Activated naive CD8-positive, alpha-beta T cell treated with anti-CD3 and anti-CD28 coated beads, Interleukin-2, amount 50 U/mL, for 24 hours (primary cell): ENCODE measurements around the gene SETD2.

Experiments used
- ATAC-seq: fragments of 150-1000 bp; cut with Tn5 transposase; one replicate; pipeline ENCODE4 v1.10.0; 2021
- DNase-seq: peaks from one replicate; pipeline ENCODE4 v3.0.0; 2021
- H3K27ac Mint-ChIP-seq: one replicate; pipeline ENCODE4 v1.8.0; 2021; ENCODE audit warnings: mild to moderate bottlenecking, mixed read lengths
- H3K27me3 Mint-ChIP-seq: one replicate; pipeline ENCODE4 v1.8.0; 2021; ENCODE audit warnings: mixed read lengths
- H3K36me3 Mint-ChIP-seq: one replicate; pipeline ENCODE4 v1.8.0; 2021; ENCODE audit warnings: low read depth, mixed read lengths
- H3K4me1 Mint-ChIP-seq: one replicate; pipeline ENCODE4 v1.8.0; 2021; ENCODE audit warnings: mixed read lengths
- H3K4me3 Mint-ChIP-seq: one replicate; pipeline ENCODE4 v1.8.0; 2021; ENCODE audit warnings: mild to moderate bottlenecking, moderate library complexity, mixed read lengths
- H3K9me3 Mint-ChIP-seq: one replicate; pipeline ENCODE4 v1.8.0; 2021; ENCODE audit warnings: mixed read lengths

SETD2 gene

GRCh38 chr3:47009225-47010110 lies 154.4 kb downstream of the SETD2 start:
- Mint-ChIP-seq H3K4me3 (peak overlapping the region; percentile 50), H3K9me3 (no peaks in the 10 kb centered on the region), H3K36me3 (peaks cover 10% of the 10 kb centered on the region), H3K4me1 (peaks cover 12% of the 10 kb centered on the region), H3K27ac (peak overlapping the region; percentile 62), H3K27me3 (no peaks in the 10 kb centered on the region)
- ATAC-seq (peak; percentile 93), DNase-seq (peak; percentile 78)

- Mint-ChIP-seq H3K4me3 (no peak overlapping the region), H3K27ac (no peak overlapping the region), H3K9me3 (no peaks in the 10 kb centered on the region), H3K36me3 (peaks cover 10% of the 10 kb centered on the region), H3K27me3 (no peaks in the 10 kb centered on the region), H3K4me1 (peaks cover 12% of the 10 kb centered on the region)
- no peak for DNase-seq
- no peak for ATAC-seq
These were observed 155.1 kb downstream of the SETD2 start for GRCh38 chr3:47008851-47009224.

- Mint-ChIP-seq H3K4me3 (no peak overlapping the region), H3K9me3 (no peaks in the 10 kb centered on the region), H3K27ac (no peak overlapping the region), H3K36me3 (peaks cover 10% of the 10 kb centered on the region), H3K4me1 (peaks cover 12% of the 10 kb centered on the region), H3K27me3 (no peaks in the 10 kb centered on the region)
- ATAC-seq (no peak), DNase-seq (no peak)
These were observed 155.6 kb downstream of the SETD2 start for GRCh38 chr3:47008234-47008796.

- H3K4me3 Mint-ChIP-seq: no peak overlapping the region
- peaks cover 14% of the 10 kb centered on the region for H3K36me3 Mint-ChIP-seq
- DNase-seq (no peak), ATAC-seq (no peak)
- H3K9me3 Mint-ChIP-seq: no peaks in the 10 kb centered on the region
- no peak overlapping the region for H3K27ac Mint-ChIP-seq
- H3K4me1 Mint-ChIP-seq: peaks cover 12% of the 10 kb centered on the region
- H3K27me3 Mint-ChIP-seq: no peaks in the 10 kb centered on the region
These were observed 156.3 kb downstream of the SETD2 start for GRCh38 chr3:47007482-47008233.

GRCh38 chr3:47007001-47007400 lies 156.9 kb downstream of the SETD2 start:
- H3K4me3 Mint-ChIP-seq: no peak overlapping the region
- no peaks in the 10 kb centered on the region for H3K27me3 Mint-ChIP-seq
- H3K27ac Mint-ChIP-seq: no peak overlapping the region
- no peaks in the 10 kb centered on the region for H3K9me3 Mint-ChIP-seq
- DNase-seq (no peak), ATAC-seq (no peak)
- H3K4me1 Mint-ChIP-seq: peaks cover 12% of the 10 kb centered on the region
- H3K36me3 Mint-ChIP-seq: peaks cover 14% of the 10 kb centered on the region

- ATAC-seq (no peak), DNase-seq (no peak)
- Mint-ChIP-seq H3K36me3 (peaks cover 14% of the 10 kb centered on the region), H3K27me3 (no peaks in the 10 kb centered on the region), H3K4me1 (peaks cover 11% of the 10 kb centered on the region), H3K9me3 (no peaks in the 10 kb centered on the region), H3K27ac (no peak overlapping the region), H3K4me3 (no peak overlapping the region)
These were observed 157.7 kb downstream of the SETD2 start for GRCh38 chr3:47006145-47006651.

GRCh38 chr3:47005212-47006144 lies 158.4 kb downstream of the SETD2 start:
- no peak overlapping the region for H3K27ac Mint-ChIP-seq

GRCh38 chr3:47004369-47005211 lies 159.3 kb downstream of the SETD2 start:
- no peak overlapping the region for H3K27ac Mint-ChIP-seq

More at GRCh38 chr3:47005212-47006144, 158.4 kb downstream of the SETD2 start:
- ATAC-seq: no peak
- H3K27me3 Mint-ChIP-seq: no peaks in the 10 kb centered on the region
- H3K9me3 Mint-ChIP-seq: no peaks in the 10 kb centered on the region
- no peak overlapping the region for H3K4me3 Mint-ChIP-seq
- H3K36me3 Mint-ChIP-seq: peaks cover 14% of the 10 kb centered on the region
- no peak for DNase-seq
- H3K4me1 Mint-ChIP-seq: peaks cover 10% of the 10 kb centered on the region

GRCh38 chr3:47003461-47004368 lies 160.2 kb downstream of the SETD2 start:
- DNase-seq (no peak), ATAC-seq (no peak)
- H3K27me3 Mint-ChIP-seq: no peaks in the 10 kb centered on the region
- H3K4me1 Mint-ChIP-seq: peaks cover 7% of the 10 kb centered on the region
- no peaks in the 10 kb centered on the region for H3K9me3 Mint-ChIP-seq
- H3K36me3 Mint-ChIP-seq: peaks cover 14% of the 10 kb centered on the region
- no peak overlapping the region for H3K27ac Mint-ChIP-seq
- no peak overlapping the region for H3K4me3 Mint-ChIP-seq

More at GRCh38 chr3:47004369-47005211, 159.3 kb downstream of the SETD2 start:
- Mint-ChIP-seq H3K9me3 (no peaks in the 10 kb centered on the region), H3K4me3 (no peak overlapping the region), H3K36me3 (peaks cover 14% of the 10 kb centered on the region), H3K27me3 (no peaks in the 10 kb centered on the region), H3K4me1 (peaks cover 7% of the 10 kb centered on the region)
- DNase-seq: no peak
- ATAC-seq: no peak

GRCh38 chr3:47003056-47003410 lies 160.9 kb downstream of the SETD2 start:
- Mint-ChIP-seq H3K27ac (no peak overlapping the region), H3K4me1 (peaks cover 7% of the 10 kb centered on the region), H3K27me3 (no peaks in the 10 kb centered on the region), H3K4me3 (no peak overlapping the region), H3K9me3 (no peaks in the 10 kb centered on the region), H3K36me3 (peaks cover 13% of the 10 kb centered on the region)
- no peak for DNase-seq
- ATAC-seq: no peak

- Mint-ChIP-seq H3K4me1 (peaks cover 10% of the 10 kb centered on the region), H3K4me3 (no peak overlapping the region), H3K9me3 (no peaks in the 10 kb centered on the region), H3K27me3 (no peaks in the 10 kb centered on the region), H3K36me3 (peaks cover 13% of the 10 kb centered on the region), H3K27ac (no peak overlapping the region)
- no peak for DNase-seq
- no peak for ATAC-seq
These were observed 161.5 kb downstream of the SETD2 start for GRCh38 chr3:47002171-47003055.

- no peak overlapping the region for H3K4me3 Mint-ChIP-seq
- peaks cover 13% of the 10 kb centered on the region for H3K36me3 Mint-ChIP-seq
- ATAC-seq (no peak), DNase-seq (no peak)
- H3K27ac Mint-ChIP-seq: no peak overlapping the region
- peaks cover 16% of the 10 kb centered on the region for H3K4me1 Mint-ChIP-seq
- no peaks in the 10 kb centered on the region for H3K9me3 Mint-ChIP-seq
- no peaks in the 10 kb centered on the region for H3K27me3 Mint-ChIP-seq
These were observed 162.2 kb downstream of the SETD2 start for GRCh38 chr3:47001731-47002170.
